T-helper 1 cell treated with Interleukin-12 subunit alpha and Interleukin-12 subunit beta and Interleukin-4 antibody, amounts not matched to agents 30 μg/mL and 1 μg/mL, for 36 hours (primary cell): Measurements from ENCODE around the gene DPYD.

ENCODE experiments used
- H3K27ac Mint-ChIP-seq: one replicate; pipeline ENCODE4 v1.8.0; 2021; ENCODE audit warnings: mild to moderate bottlenecking, mixed read lengths
- H3K27me3 Mint-ChIP-seq: one replicate; pipeline ENCODE4 v1.8.0; 2021; ENCODE audit warnings: low read depth, mixed read lengths
- H3K36me3 Mint-ChIP-seq: one replicate; pipeline ENCODE4 v1.8.0; 2021; ENCODE audit warnings: low read depth, mixed read lengths
- H3K4me1 Mint-ChIP-seq: one replicate; pipeline ENCODE4 v1.8.0; 2021; ENCODE audit warnings: low read depth, mixed read lengths
- H3K4me3 Mint-ChIP-seq: one replicate; pipeline ENCODE4 v1.8.0; 2021; ENCODE audit warnings: mild to moderate bottlenecking, moderate library complexity, mixed read lengths
- H3K9me3 Mint-ChIP-seq: one replicate; pipeline ENCODE4 v1.8.0; 2021; ENCODE audit warnings: mixed read lengths

DPYD gene

DNA sequence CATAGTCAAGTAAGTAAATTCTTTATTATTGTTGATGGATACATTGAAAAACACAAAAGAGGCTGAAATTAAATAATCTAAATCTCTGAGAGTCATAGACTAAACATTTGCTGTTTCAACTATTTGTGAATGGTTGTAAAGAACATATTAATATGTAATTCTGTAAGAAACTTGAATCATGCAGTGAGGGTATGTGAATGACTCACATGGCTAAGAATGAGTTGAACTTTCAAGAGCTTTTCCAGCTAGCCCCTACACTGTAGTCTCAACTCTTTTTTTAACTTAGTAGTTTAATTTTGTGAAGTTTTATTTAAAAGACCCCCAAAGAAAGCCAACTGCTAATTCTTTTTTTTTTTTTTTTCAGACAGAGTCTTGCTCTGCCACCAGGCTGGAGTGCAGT, 588.1 kb downstream of the DPYD start:
- Mint-ChIP-seq H3K27ac (no peak overlapping the region), H3K36me3 (no peaks in the 10 kb centered on the region), H3K9me3 (no peaks in the 10 kb centered on the region), H3K4me1 (no peaks in the 10 kb centered on the region), H3K4me3 (no peak overlapping the region), H3K27me3 (no peaks in the 10 kb centered on the region)

DNA sequence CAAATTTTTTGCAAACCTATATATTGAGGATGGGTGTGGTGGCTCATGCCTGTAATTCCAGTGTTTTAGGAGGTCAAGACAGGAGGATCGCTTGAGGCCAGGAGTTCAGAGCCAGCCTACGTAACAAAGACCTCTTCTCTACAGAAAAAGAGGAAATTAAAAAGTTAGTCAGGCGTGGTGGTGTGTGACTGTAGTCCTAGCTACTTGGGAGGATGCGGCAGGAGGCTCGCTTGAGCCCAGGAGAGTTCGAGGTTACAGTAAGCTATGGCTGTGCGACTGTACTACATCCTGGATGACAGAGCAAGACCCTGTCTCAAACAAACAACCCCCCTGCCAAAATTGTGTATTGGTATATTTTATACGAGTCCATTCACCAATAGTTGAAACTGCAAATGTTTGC, 589.7 kb downstream of the DPYD start:
- no peaks in the 10 kb centered on the region for H3K9me3 Mint-ChIP-seq
- H3K4me3 Mint-ChIP-seq = no peak overlapping the region
- no peaks in the 10 kb centered on the region for H3K36me3 Mint-ChIP-seq
- no peaks in the 10 kb centered on the region for H3K27me3 Mint-ChIP-seq
- H3K27ac Mint-ChIP-seq = no peak overlapping the region
- H3K4me1 Mint-ChIP-seq = no peaks in the 10 kb centered on the region

DNA sequence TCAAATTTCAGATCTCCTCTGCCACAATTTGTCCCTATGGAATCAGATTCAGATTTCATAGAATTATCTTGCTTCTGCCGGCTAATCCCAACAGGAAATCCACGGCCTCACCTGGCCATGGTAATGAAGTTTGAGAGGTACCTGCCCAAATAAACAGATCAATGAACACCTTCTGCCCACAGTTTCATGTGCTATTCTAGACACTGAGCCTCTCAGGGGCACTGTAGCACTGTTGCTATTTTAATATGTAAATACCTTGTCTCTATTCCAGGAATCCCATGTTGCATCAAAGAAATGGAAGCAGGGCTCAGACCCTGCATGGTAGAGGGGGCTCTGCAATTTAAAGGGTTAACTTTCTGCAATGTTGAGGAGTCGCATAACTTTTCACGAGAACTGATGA, 606.1 kb downstream of the DPYD start:
- Mint-ChIP-seq H3K27me3 (no peaks in the 10 kb centered on the region), H3K4me1 (no peaks in the 10 kb centered on the region), H3K36me3 (no peaks in the 10 kb centered on the region), H3K4me3 (no peak overlapping the region), H3K9me3 (peaks cover 4% of the 10 kb centered on the region), H3K27ac (no peak overlapping the region)

DNA sequence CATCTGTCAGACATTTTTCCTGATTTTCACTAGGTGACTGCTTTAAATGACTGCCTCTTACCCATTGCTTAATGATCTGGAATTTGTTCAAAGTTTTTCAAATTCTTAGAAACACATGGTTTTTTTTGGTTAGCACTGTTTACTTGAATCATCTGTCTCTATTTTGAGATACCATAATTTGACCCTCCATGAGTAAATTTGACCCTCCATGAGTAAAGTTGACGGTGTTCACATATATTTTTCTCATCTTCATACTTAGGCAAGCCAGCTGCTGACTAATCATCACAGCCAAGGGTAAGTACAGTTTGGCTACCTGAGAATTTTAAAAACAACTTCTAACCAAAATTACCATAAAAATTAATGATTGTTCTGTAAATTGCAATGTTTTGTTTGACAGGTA, 612.7 kb downstream of the DPYD start:
- no peaks in the 10 kb centered on the region for H3K9me3 Mint-ChIP-seq
- no peak overlapping the region for H3K27ac Mint-ChIP-seq
- no peak overlapping the region for H3K4me3 Mint-ChIP-seq
- H3K27me3 Mint-ChIP-seq = no peaks in the 10 kb centered on the region
- H3K36me3 Mint-ChIP-seq = peaks cover 3% of the 10 kb centered on the region
- no peaks in the 10 kb centered on the region for H3K4me1 Mint-ChIP-seq

DNA sequence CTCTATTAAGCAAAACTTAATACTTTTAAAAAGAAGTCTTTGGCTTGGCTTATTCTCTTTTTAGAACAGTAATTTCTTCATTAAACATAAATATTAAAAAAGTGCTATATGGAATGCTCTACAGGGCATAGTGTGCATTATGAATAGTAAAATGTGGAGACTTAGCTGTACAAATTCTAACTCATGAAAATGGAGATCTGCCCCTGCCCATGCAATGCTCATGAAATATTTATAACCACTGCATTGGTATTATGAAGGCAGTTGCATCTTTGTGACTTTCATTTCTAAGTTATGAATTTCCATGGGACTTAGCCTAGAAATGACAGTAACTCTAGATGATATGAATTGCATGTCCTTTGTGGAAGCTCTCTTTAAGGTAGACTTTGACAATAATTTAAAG, 613.3 kb downstream of the DPYD start:
- Mint-ChIP-seq H3K27me3 (no peaks in the 10 kb centered on the region), H3K4me3 (no peak overlapping the region), H3K4me1 (no peaks in the 10 kb centered on the region), H3K9me3 (no peaks in the 10 kb centered on the region), H3K27ac (no peak overlapping the region), H3K36me3 (peaks cover 3% of the 10 kb centered on the region)

DNA sequence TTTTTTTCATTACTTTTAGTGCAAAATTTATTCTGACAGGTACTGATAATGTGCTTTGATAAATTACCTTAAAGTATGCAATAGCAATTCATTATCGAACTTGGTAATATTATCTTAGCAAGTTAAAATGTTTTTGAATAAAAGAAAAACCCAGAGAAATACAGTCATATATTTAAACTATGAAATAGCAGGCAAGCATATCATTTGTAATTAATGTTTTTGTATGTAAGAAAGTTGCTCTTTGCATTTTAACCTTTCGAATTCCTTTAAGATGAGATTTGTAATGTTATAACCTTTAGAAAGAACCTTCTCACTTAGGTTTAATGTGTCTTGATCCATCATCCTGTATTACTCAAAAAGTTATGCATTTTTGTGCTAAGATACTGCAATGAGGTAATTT, 613.7 kb downstream of the DPYD start:
- Mint-ChIP-seq H3K9me3 (no peaks in the 10 kb centered on the region), H3K36me3 (peaks cover 3% of the 10 kb centered on the region), H3K27ac (no peak overlapping the region), H3K4me3 (no peak overlapping the region), H3K27me3 (no peaks in the 10 kb centered on the region), H3K4me1 (no peaks in the 10 kb centered on the region)

DNA sequence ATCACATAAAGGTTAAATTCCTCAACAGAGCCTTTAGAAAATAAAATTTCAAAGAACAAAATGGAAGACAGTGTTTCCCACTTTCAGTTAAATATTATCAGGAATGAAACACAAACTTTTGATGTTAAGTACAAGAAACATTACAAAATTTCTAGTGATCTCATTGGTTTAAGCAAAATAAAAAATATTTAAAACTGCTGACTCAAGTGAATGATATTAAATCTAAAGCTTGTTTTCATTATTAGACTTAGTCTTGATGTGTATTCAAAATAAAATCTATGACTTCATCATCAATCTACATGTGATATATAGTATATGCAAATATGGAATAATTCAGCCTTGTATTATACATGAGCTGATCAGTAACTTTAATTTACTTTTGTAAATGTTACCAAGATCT, 614.3 kb downstream of the DPYD start:
- H3K9me3 Mint-ChIP-seq = no peaks in the 10 kb centered on the region
- H3K36me3 Mint-ChIP-seq = peaks cover 3% of the 10 kb centered on the region
- no peaks in the 10 kb centered on the region for H3K27me3 Mint-ChIP-seq
- H3K4me1 Mint-ChIP-seq = no peaks in the 10 kb centered on the region
- H3K27ac Mint-ChIP-seq = no peak overlapping the region
- no peak overlapping the region for H3K4me3 Mint-ChIP-seq

DNA sequence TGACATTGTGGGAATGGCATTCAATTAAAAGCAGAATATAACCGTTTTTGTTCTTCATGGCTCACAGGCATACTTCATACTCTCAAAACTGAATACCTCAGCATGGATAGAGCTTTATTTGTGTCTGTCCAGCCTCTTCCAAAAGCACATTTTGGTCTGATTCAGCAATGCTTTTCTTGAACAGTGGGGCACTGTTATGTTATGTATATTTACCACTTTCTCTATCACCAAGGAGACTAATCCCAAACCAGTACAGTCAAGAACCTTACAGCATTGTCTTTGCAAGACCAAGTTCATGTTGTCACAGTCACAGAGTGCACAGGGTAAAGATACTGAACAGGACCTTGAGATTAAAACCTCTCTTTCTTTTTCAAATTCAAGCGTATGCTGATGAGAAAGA, 616.5 kb downstream of the DPYD start:
- H3K27me3 Mint-ChIP-seq = no peaks in the 10 kb centered on the region
- no peaks in the 10 kb centered on the region for H3K9me3 Mint-ChIP-seq
- no peak overlapping the region for H3K4me3 Mint-ChIP-seq
- no peak overlapping the region for H3K27ac Mint-ChIP-seq
- peaks cover 3% of the 10 kb centered on the region for H3K36me3 Mint-ChIP-seq
- no peaks in the 10 kb centered on the region for H3K4me1 Mint-ChIP-seq

DNA sequence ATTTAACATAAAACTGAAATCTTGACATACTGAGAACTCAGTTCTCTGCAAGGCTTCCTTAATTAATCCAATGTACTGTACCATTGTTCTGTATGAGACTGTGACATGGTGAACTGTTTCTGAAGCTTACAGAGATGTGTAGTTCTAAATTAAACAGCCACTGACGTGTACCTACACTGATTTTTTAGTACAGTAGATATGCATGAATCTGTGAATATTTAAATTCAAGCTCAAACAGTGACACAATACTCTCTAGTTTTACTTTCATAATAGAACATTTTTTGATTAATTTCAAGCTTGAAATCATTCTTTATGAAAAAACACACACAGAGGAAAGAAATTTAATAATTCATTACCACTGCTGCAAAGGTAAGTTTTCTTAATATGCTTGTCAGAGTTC, 621.9 kb downstream of the DPYD start:
- Mint-ChIP-seq H3K27ac (no peak overlapping the region), H3K27me3 (no peaks in the 10 kb centered on the region), H3K36me3 (no peaks in the 10 kb centered on the region), H3K9me3 (no peaks in the 10 kb centered on the region), H3K4me3 (no peak overlapping the region), H3K4me1 (no peaks in the 10 kb centered on the region)

DNA sequence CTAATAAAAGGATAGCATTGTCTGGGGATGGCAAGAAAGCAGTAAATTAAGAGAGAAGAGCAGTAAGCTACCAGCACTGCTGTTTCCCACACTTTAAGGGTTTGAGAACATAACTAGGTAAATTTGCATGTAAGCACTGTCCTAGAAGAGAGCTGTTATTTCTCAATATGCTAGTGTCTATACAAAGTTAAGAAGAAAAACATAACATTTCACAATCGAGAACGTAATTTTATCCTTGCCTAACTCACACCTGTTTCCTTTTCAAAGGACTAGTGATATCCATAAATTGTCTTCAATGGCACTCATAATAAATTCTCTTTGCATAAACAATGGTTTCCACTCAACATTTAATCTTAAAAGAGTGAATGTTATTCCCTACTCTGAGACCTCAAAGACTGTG, 623.2 kb downstream of the DPYD start:
- Mint-ChIP-seq H3K27ac (no peak overlapping the region), H3K4me1 (no peaks in the 10 kb centered on the region), H3K9me3 (no peaks in the 10 kb centered on the region), H3K27me3 (no peaks in the 10 kb centered on the region), H3K4me3 (no peak overlapping the region), H3K36me3 (no peaks in the 10 kb centered on the region)

DNA sequence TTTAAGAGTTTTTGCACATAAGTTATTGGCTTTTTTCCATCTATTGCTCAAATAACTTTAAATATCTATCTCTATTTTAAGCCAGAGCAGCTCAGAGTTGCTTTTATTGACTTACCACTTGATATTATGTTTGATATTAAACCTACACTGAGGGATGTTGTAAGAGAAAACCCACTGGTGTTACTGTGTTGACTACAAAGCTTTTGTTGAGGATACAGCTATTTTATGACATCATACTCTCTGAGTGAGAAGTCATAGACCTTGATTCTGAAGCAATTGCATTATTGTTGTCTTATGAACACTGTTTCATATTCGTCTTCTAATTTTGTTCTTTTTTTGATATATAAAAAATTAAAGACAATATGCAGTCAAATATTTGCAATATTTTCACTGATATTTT, 638.9 kb downstream of the DPYD start:
- Mint-ChIP-seq H3K36me3 (peaks cover 7% of the 10 kb centered on the region), H3K4me3 (no peak overlapping the region), H3K27ac (no peak overlapping the region), H3K9me3 (peaks cover 10% of the 10 kb centered on the region), H3K4me1 (no peaks in the 10 kb centered on the region), H3K27me3 (no peaks in the 10 kb centered on the region)

DNA sequence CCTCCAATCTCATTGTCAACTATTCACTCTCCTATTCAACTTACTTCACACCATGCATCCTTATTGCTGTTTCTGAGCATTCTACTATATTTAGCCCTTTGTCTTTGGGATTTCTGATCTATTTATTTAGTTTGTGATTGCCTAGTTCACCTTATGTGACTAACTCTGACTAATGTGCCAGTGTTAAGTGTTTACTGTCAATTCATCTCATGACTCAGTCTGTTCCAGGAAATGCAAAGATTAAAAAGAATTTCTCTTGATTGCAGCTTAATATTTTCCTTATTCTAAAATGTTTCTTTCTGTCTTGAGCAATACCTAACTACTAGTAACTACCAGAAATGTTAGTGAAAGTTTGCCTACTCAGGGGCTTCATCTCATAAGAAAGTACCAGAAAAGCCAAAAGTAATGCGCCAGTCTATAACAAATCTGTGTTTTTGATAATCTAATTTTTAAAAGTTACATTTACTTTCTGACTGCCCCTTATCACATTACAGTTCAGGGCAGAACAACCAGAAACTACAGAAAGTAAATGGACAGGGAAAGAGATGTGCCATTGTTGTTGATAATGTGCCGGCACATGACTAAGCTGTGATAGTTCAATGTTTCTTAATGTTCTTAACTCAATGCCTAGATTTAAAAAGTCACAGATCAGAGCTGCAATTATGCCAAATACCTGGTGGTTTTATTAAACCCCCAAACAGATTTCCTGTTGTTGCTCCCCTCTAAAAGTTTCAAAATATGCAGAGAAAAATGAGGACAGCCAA, 642.8 kb downstream of the DPYD start:
- Mint-ChIP-seq H3K4me3 (no peak overlapping the region), H3K4me1 (no peaks in the 10 kb centered on the region), H3K27ac (no peak overlapping the region), H3K9me3 (peaks cover 6% of the 10 kb centered on the region), H3K36me3 (peaks cover 7% of the 10 kb centered on the region), H3K27me3 (no peaks in the 10 kb centered on the region)

DNA sequence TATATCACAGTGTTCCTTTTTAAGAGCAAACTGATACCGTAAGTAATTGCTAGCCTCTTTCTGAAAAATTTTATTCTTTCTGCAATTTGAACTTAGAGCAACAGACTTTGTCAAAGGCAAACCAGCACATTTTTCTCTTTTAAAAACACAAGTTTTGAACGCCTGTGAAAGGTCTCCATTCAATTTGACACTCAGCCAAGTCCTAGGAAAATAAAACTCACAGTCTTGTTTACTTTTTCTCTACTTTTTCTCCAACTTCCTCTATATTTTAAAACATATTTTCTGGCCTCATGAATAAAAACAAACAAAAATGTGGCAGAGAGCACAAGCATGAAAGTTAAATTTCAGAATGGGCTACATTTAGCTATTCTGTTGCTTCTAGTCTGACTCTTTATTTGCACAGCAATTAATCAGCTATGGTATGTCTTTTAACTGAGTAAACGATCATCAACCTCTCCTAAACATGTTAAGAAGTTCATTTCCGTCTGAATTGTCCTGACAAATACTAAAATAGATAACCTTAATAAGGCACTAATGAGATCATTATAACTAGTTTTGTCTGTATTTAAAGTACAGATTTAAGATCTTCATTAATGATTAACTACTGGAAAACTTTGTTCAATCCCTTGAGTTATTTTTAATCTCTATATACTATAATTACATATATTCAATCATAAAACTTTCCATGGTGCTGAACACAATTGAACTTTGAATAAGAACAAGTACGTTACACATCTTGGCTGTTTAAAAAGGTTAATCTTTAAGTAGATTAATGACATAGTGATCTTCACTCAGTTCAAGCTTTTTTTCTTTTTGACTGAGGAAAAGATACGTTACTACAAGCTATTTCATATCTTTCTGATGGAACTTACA, 648.7 kb downstream of the DPYD start:
- Mint-ChIP-seq H3K27me3 (no peaks in the 10 kb centered on the region), H3K27ac (no peak overlapping the region), H3K4me3 (no peak overlapping the region), H3K9me3 (no peaks in the 10 kb centered on the region), H3K36me3 (peaks cover 4% of the 10 kb centered on the region), H3K4me1 (no peaks in the 10 kb centered on the region)

DNA sequence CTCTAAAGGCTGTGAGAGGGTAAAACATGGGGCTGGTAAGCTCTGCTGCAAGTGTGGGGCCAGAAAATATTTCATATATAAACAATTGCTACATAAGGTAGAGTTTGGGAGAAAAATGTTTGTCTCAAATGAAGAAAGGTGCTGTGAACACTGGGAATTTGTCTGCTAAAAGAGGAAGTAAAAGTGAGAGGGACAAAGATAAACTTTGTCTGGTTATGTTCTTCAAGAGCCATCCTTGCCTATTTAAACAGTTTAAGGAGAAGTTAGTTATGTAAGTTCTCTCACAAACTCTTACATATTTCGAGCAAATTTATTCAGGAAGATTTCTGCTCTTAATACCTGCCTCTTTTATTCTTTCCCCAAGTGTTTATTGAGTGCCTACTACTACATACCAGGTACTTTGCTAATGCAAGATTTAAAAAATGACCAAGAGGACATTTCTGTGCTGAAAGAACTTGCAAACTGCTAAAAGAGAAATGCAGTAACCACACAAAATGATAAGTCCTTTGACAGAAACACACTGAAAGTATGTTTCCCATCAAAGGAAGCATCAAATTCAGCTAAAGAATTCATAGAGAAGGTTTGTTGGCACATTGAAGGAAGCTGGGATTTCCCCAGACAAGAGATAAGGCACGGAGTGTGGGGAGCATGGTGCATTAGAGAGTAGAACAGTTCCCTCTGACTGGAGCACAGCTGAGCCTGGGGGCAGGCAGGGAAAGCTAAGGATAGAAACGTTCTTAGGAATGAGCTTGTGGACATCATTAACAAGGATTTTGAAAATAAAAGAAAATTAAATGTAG, 650.1 kb downstream of the DPYD start:
- no peak overlapping the region for H3K4me3 Mint-ChIP-seq
- H3K27me3 Mint-ChIP-seq = no peaks in the 10 kb centered on the region
- no peak overlapping the region for H3K27ac Mint-ChIP-seq
- H3K4me1 Mint-ChIP-seq = no peaks in the 10 kb centered on the region
- peaks cover 5% of the 10 kb centered on the region for H3K36me3 Mint-ChIP-seq
- no peaks in the 10 kb centered on the region for H3K9me3 Mint-ChIP-seq
